SU-DHL-6 (cell line): Measurements from ENCODE around the gene PLEKHF1.

Experiments
- EZH2phosphoT487 ChIP-seq: fragments of 200-600 bp; sonication (generic), shearing (Covaris generic); conservative IDR thresholded peaks from 2 replicates; pipeline ENCODE4 v1.6.1; 2018; ENCODE audit warnings: mild to moderate bottlenecking, antibody characterized with exemption, low read length, moderate library complexity, mixed read lengths
- TF ChIP-seq, protein P1 (sequence below): fragments of 200-600 bp; sonication (generic); IDR thresholded peaks from one replicate; pipeline ENCODE4 v1.5.1; 2017; ENCODE audit warnings: antibody characterized with exemption, mild to moderate bottlenecking, low read length, moderate library complexity; ENCODE audit not compliant: insufficient read depth, poor library complexity, severe bottlenecking

DNA sequence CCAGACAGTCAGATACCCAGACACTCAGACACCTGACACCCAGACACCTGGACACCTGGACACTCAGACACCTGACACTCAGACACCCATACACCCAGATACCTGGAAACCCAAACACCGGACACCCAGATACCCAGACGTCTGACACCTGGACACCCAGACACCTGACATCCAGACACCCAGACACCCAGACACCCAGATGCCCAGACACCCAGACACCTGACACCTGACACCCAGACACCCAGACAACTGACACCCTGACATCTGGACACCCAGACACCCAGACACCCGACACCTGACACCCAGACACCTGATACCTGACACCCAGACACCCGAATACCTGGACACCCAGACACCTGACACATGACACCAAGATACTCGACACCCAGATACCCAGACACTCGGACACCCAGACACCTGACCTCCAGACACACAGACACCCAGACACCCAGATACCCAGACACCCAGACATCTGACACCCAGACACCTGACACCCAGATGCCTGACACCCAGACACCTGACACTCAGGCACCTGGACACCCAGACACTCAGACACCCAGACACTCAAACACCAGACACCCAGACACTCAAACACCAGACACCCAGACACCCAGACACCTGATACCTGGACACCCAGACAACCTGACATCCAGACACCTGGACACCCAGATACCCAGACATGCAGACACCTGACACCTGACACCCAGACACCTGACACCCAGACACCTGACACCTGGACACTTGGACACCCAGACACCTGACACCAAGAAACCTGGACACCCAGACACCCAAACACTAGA, 30.7 kb downstream of the PLEKHF1 start:
- TF ChIP-seq, protein P1, sequence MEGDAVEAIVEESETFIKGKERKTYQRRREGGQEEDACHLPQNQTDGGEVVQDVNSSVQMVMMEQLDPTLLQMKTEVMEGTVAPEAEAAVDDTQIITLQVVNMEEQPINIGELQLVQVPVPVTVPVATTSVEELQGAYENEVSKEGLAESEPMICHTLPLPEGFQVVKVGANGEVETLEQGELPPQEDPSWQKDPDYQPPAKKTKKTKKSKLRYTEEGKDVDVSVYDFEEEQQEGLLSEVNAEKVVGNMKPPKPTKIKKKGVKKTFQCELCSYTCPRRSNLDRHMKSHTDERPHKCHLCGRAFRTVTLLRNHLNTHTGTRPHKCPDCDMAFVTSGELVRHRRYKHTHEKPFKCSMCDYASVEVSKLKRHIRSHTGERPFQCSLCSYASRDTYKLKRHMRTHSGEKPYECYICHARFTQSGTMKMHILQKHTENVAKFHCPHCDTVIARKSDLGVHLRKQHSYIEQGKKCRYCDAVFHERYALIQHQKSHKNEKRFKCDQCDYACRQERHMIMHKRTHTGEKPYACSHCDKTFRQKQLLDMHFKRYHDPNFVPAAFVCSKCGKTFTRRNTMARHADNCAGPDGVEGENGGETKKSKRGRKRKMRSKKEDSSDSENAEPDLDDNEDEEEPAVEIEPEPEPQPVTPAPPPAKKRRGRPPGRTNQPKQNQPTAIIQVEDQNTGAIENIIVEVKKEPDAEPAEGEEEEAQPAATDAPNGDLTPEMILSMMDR = no peak
- no peak for TF ChIP-seq EZH2phosphoT487
